SK-N-MC (cell line): Measurements from ENCODE around the gene VDAC1.

Experiments used
- EZH2 ChIP-seq: fragments of 200-600 bp; sonication (generic); IDR thresholded peaks from one replicate; pipeline ENCODE4 v1.6.1; 2017; ENCODE audit warnings: antibody characterized with exemption
- FOXP2 ChIP-seq: optimal IDR thresholded peaks from 2 replicates; pipeline ENCODE3; 2011; ENCODE audit warnings: mild to moderate bottlenecking, moderate library complexity; ENCODE audit not compliant: insufficient read depth; ENCODE audit errors: extremely low read length, control extremely low read depth
- POLR2AphosphoS5 ChIP-seq: IDR thresholded peaks from 2 replicates; pipeline ENCODE4 v1.6.1; 2012; ENCODE audit warnings: mild to moderate bottlenecking, low read depth, low read length, borderline replicate concordance

DNA sequence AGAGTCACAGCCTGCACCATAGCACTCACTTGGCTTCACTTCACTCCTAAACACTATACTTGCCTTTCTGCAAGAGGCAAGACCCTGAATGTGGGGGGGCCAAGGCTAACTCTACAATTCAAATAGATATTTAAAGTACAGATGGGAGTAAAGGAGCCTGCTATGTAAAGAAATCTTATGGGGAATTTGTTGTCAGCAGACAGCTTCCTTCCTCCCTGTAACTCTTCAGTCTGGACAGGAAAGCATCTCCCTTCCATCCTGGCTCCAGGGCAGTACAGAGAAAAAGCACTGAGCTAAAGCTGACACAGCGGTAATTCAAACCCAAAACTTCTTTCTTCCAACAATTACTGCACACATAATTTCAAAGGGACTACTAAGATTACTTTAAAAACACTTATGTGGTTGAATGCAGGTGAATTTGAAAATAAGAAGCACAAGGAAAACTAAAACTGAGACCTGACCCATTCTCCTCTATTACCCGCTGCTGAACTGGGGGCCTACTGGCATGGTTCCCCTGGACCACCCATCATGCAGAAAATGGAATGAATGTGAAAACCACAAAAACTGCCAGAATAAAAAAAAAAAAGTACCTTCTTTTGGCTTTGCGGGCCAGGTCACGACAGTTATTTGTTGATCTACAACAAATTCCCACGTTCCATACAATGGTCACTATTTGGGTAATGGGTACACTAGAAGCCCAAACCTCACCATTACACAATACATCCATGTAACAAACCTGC, 13.4 kb downstream of the VDAC1 start:
- TF ChIP-seq EZH2 = no peak
- no peak for TF ChIP-seq FOXP2
- no peak for TF ChIP-seq POLR2AphosphoS5
